ENCODE measurements around the gene TRAT1.

Gene TRAT1

GRCh38 chr3:108847187-108847586 is 24.6 kb downstream of the TRAT1 start:
- H3K9me3 ChIP-seq (ENCODE audit: control insufficient read depth in 5 of 5, low read length in 5 of 5), result peaks cover 0 to 2% (median 0%) of the 10 kb centered on the region in 5 donors
- no peak overlapping the region for H3K27ac ChIP-seq (ENCODE audit: low read depth, low read length)
- no peak overlapping the region for H3K9ac ChIP-seq (ENCODE audit: low read length in 5 of 5)
- no peaks in the 10 kb centered on the region for H3K4me1 ChIP-seq (ENCODE audit: control insufficient read depth in 5 of 5, insufficient read depth in 5 of 5, low read length in 5 of 5)
- H3K36me3 ChIP-seq (ENCODE audit: control insufficient read depth in 5 of 5, insufficient read depth in 5 of 5, low read length in 5 of 5), result no peaks in the 10 kb centered on the region
- H3K4me3 ChIP-seq (ENCODE audit: low read depth in 1 of 5, low read length in 5 of 5), result no peak overlapping the region
- H3K27me3 ChIP-seq (ENCODE audit: control insufficient read depth in 5 of 5, insufficient read depth in 4 of 5, low read length in 5 of 5), result no peaks in the 10 kb centered on the region

- Histone ChIP-seq H3K27ac (ENCODE audit: low read depth, low read length) (no peak overlapping the region), H3K27me3 (ENCODE audit: control insufficient read depth in 5 of 5, insufficient read depth in 4 of 5, low read length in 5 of 5) (no peaks in the 10 kb centered on the region), H3K36me3 (ENCODE audit: control insufficient read depth in 5 of 5, insufficient read depth in 5 of 5, low read length in 5 of 5) (no peaks in the 10 kb centered on the region), H3K9ac (ENCODE audit: low read length in 5 of 5) (no peak overlapping the region), H3K4me1 (ENCODE audit: control insufficient read depth in 5 of 5, insufficient read depth in 5 of 5, low read length in 5 of 5) (no peaks in the 10 kb centered on the region), H3K4me3 (ENCODE audit: low read depth in 1 of 5, low read length in 5 of 5) (no peak overlapping the region), H3K9me3 (ENCODE audit: control insufficient read depth in 5 of 5, low read length in 5 of 5) (peaks cover 0 to 2% (median 0%) of the 10 kb centered on the region in 5 donors)
Measured at GRCh38 chr3:108849075-108849474, 26.5 kb downstream of the TRAT1 start.

DNA sequence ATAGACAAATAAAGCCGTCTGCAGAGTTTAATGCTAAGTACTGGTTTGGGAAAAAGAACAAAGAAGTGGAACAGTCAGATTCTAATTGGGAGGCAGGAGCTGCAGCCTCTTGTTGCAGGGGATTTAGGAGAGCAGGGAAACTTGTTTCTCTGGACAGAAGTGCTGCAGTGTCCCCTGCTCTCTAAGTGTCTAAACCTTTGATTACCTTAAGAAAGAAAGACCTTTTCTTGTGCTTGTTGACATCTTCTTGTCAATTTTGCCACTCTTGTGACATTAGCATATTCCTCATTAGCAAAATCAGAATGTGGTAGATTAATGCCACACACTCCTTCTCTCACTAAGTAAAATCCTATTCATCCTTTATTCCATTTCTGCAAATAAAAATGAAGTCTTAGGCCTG is 38.8 kb downstream of the TRAT1 start:
- H3K4me3 ChIP-seq (ENCODE audit: low read depth in 1 of 5, low read length in 5 of 5), result no peak overlapping the region
- no peaks in the 10 kb centered on the region for H3K36me3 ChIP-seq (ENCODE audit: control insufficient read depth in 5 of 5, insufficient read depth in 5 of 5, low read length in 5 of 5)
- H3K27me3 ChIP-seq (ENCODE audit: control insufficient read depth in 5 of 5, insufficient read depth in 4 of 5, low read length in 5 of 5), result no peaks in the 10 kb centered on the region
- H3K9me3 ChIP-seq (ENCODE audit: control insufficient read depth in 5 of 5, low read length in 5 of 5), result peaks cover 0 to 4% (median 2%) of the 10 kb centered on the region in 5 donors
- no peak overlapping the region for H3K27ac ChIP-seq (ENCODE audit: low read depth, low read length)
- no peak overlapping the region for H3K9ac ChIP-seq (ENCODE audit: low read length in 5 of 5)
- no peaks in the 10 kb centered on the region for H3K4me1 ChIP-seq (ENCODE audit: control insufficient read depth in 5 of 5, insufficient read depth in 5 of 5, low read length in 5 of 5)

DNA sequence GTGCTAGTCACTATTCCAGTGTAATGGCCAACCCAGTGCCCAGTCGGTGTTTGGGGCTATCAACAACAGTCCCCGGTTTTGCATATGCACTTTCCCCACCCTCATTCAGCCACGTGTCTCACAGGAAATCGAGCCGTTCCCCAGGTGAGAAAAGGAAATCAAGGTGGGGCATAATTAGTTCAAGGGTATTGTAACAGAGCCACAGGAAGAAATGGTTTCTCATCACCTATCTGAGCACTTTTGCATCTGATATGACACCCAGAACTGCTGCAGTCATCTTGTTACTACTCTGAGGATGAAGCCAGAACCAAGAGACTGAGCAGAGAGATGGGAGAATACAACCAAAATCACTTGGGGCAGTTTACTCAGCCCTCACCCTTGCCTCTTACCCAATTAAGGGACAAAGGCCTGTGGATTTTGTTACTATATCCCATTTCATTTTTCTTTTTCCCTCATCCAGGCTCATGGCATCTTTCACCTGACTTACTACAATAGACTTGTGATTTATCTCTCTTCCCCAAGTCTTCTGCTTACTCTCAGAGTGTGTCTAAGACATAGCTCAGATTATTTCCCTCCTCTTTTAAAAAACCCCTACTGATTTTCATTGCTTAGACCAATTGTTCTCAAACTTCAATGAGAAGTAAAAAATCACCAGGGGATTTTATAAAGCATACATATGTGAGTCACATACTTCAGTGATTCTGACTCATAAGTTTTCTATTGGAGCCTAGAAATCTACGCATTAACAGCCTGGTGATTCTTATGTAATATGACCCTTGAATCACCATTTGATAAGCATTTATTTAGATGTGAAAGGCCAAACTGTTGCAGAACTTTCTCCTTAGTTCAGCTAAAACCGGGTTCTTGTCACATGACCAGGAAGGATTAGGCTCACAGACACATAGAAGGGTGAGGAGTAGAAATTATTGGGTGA is 40.5 kb downstream of the TRAT1 start:
- Histone ChIP-seq H3K4me1 (ENCODE audit: control insufficient read depth in 5 of 5, insufficient read depth in 5 of 5, low read length in 5 of 5) (no peaks in the 10 kb centered on the region), H3K27ac (ENCODE audit: low read depth, low read length) (no peak overlapping the region), H3K36me3 (ENCODE audit: control insufficient read depth in 5 of 5, insufficient read depth in 5 of 5, low read length in 5 of 5) (no peaks in the 10 kb centered on the region), H3K9me3 (ENCODE audit: control insufficient read depth in 5 of 5, low read length in 5 of 5) (peaks cover 0 to 4% (median 2%) of the 10 kb centered on the region in 5 donors), H3K9ac (ENCODE audit: low read length in 5 of 5) (no peak overlapping the region), H3K27me3 (ENCODE audit: control insufficient read depth in 5 of 5, insufficient read depth in 4 of 5, low read length in 5 of 5) (no peaks in the 10 kb centered on the region), H3K4me3 (ENCODE audit: low read depth in 1 of 5, low read length in 5 of 5) (no peak overlapping the region)

DNA sequence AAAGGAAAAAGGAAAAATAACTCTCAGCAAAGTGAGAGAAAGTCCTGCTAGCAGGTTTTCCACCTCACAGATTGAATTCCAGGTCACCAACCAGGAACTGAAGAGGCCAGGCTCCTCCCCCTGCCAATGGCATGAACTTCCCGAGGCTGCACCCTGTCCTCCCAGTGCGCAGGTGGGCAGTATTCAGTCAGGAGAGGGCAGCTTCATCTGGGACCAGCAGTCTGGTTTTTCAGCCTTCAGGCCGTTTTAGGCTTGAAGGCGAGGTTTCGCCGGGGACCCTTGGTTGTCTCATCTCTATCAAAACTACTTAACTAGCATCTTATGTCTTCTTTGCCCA is 41.2 kb downstream of the TRAT1 start:
- Histone ChIP-seq H3K9me3 (ENCODE audit: control insufficient read depth in 5 of 5, low read length in 5 of 5) (peaks cover 0 to 4% (median 2%) of the 10 kb centered on the region in 5 donors), H3K36me3 (ENCODE audit: control insufficient read depth in 5 of 5, insufficient read depth in 5 of 5, low read length in 5 of 5) (no peaks in the 10 kb centered on the region), H3K27ac (ENCODE audit: low read depth, low read length) (no peak overlapping the region), H3K4me3 (ENCODE audit: low read depth in 1 of 5, low read length in 5 of 5) (no peak overlapping the region), H3K4me1 (ENCODE audit: control insufficient read depth in 5 of 5, insufficient read depth in 5 of 5, low read length in 5 of 5) (no peaks in the 10 kb centered on the region), H3K27me3 (ENCODE audit: control insufficient read depth in 5 of 5, insufficient read depth in 4 of 5, low read length in 5 of 5) (no peaks in the 10 kb centered on the region), H3K9ac (ENCODE audit: low read length in 5 of 5) (no peak overlapping the region)

DNA sequence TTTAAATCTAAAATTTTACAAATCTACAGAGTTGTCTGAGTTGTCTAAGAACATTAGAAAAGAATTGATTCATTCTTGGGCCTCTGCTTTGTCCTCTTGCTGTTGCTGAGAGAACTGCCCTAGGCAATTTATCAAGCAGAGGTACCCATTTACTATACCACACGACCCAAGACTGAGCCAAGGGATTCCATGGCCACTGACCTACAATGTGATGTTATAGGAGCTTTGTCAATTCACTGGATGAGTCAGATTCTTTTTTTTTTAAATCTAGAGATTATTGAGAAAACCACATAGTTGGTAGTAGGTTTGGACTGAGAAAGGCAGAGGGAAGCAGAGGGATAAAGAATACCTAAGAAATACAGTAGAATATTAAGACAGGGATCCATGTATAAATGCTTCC is 55.3 kb downstream of the TRAT1 start:
- H3K36me3 ChIP-seq (ENCODE audit: control insufficient read depth in 5 of 5, insufficient read depth in 5 of 5, low read length in 5 of 5), result no peaks in the 10 kb centered on the region
- H3K4me3 ChIP-seq (ENCODE audit: low read depth in 1 of 5, low read length in 5 of 5), result no peak overlapping the region
- H3K9ac ChIP-seq (ENCODE audit: low read length in 5 of 5), result no peak overlapping the region
- H3K9me3 ChIP-seq (ENCODE audit: control insufficient read depth in 5 of 5, low read length in 5 of 5), result no peaks in the 10 kb centered on the region
- H3K27ac ChIP-seq (ENCODE audit: low read depth, low read length), result no peak overlapping the region
- H3K4me1 ChIP-seq (ENCODE audit: control insufficient read depth in 5 of 5, insufficient read depth in 5 of 5, low read length in 5 of 5), result no peaks in the 10 kb centered on the region
- H3K27me3 ChIP-seq (ENCODE audit: control insufficient read depth in 5 of 5, insufficient read depth in 4 of 5, low read length in 5 of 5), result peaks cover 0 to 3% (median 0%) of the 10 kb centered on the region in 5 donors

DNA sequence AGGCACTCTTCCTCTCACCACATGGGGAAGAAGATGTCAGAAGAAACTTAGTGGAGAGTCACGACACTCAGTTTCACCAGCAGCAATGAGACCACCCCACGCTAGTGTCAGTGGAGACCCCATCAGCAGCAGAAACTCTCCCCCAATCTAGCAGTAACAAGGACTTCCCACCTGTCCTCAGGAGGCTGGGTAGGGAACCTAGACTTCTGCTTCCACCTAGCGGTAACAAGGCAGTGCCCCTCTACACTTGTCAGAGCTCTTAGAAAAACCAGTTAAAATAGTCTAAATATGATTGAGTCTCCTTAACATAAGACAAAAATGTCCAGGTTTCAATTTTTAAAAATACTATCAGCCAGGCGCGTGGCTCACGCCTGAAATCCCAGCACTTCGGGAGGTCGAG is 57.3 kb downstream of the TRAT1 start:
- Histone ChIP-seq H3K9ac (ENCODE audit: low read length in 5 of 5) (no peak overlapping the region), H3K36me3 (ENCODE audit: control insufficient read depth in 5 of 5, insufficient read depth in 5 of 5, low read length in 5 of 5) (no peaks in the 10 kb centered on the region), H3K27me3 (ENCODE audit: control insufficient read depth in 5 of 5, insufficient read depth in 4 of 5, low read length in 5 of 5) (peaks cover 0 to 3% (median 0%) of the 10 kb centered on the region in 5 donors), H3K4me1 (ENCODE audit: control insufficient read depth in 5 of 5, insufficient read depth in 5 of 5, low read length in 5 of 5) (no peaks in the 10 kb centered on the region), H3K27ac (ENCODE audit: low read depth, low read length) (no peak overlapping the region), H3K9me3 (ENCODE audit: control insufficient read depth in 5 of 5, low read length in 5 of 5) (no peaks in the 10 kb centered on the region), H3K4me3 (ENCODE audit: low read depth in 1 of 5, low read length in 5 of 5) (no peak overlapping the region)

DNA sequence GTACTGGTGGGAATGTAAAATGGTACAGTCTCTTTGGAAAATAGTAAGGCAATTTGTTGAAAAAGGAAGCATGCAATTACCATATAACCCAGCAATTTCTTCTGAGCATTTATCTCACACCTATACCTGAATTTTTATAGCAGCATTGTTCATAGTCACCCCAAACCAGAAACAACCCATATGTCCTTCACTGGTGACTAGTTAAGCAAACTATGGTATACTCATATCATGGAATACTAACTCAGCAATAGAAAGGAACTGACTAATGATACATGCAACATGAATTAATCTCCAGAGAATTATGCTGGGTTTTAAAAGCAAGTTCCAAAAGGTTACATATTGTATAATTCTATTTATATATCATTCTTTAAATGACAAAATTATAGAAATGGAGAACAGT is 60.2 kb downstream of the TRAT1 start:
- Histone ChIP-seq H3K4me1 (ENCODE audit: control insufficient read depth in 5 of 5, insufficient read depth in 5 of 5, low read length in 5 of 5) (no peaks in the 10 kb centered on the region), H3K9me3 (ENCODE audit: control insufficient read depth in 5 of 5, low read length in 5 of 5) (no peaks in the 10 kb centered on the region), H3K4me3 (ENCODE audit: low read depth in 1 of 5, low read length in 5 of 5) (no peak overlapping the region), H3K9ac (ENCODE audit: low read length in 5 of 5) (no peak overlapping the region), H3K27ac (ENCODE audit: low read depth, low read length) (no peak overlapping the region), H3K36me3 (ENCODE audit: control insufficient read depth in 5 of 5, insufficient read depth in 5 of 5, low read length in 5 of 5) (no peaks in the 10 kb centered on the region), H3K27me3 (ENCODE audit: control insufficient read depth in 5 of 5, insufficient read depth in 4 of 5, low read length in 5 of 5) (peaks cover 0 to 3% (median 0%) of the 10 kb centered on the region in 5 donors)

DNA sequence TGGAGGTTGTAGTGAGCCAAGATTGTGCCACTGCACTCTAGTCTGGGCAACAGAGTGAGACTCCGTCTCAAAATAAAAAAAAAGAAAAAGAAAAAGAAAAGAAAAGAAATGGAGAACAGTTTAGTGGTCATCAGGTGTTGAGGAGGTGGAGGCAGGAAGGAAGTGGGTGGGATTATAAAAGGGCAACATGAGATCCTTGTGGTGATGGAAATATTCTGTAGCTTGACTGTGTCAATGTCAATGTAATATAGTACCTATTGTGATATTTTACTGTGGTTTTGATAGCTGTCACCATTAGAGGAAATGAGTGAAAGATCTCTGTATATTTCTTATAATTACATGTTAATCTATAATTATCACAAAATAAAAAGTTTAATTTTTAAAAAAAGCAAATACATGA is 60.8 kb downstream of the TRAT1 start:
- no peak overlapping the region for H3K4me3 ChIP-seq (ENCODE audit: low read depth in 1 of 5, low read length in 5 of 5)
- no peaks in the 10 kb centered on the region for H3K4me1 ChIP-seq (ENCODE audit: control insufficient read depth in 5 of 5, insufficient read depth in 5 of 5, low read length in 5 of 5)
- no peak overlapping the region for H3K27ac ChIP-seq (ENCODE audit: low read depth, low read length)
- H3K27me3 ChIP-seq (ENCODE audit: control insufficient read depth in 5 of 5, insufficient read depth in 4 of 5, low read length in 5 of 5), result peaks cover 0 to 3% (median 0%) of the 10 kb centered on the region in 5 donors
- H3K36me3 ChIP-seq (ENCODE audit: control insufficient read depth in 5 of 5, insufficient read depth in 5 of 5, low read length in 5 of 5), result no peaks in the 10 kb centered on the region
- no peak overlapping the region for H3K9ac ChIP-seq (ENCODE audit: low read length in 5 of 5)
- H3K9me3 ChIP-seq (ENCODE audit: control insufficient read depth in 5 of 5, low read length in 5 of 5), result no peaks in the 10 kb centered on the region

DNA sequence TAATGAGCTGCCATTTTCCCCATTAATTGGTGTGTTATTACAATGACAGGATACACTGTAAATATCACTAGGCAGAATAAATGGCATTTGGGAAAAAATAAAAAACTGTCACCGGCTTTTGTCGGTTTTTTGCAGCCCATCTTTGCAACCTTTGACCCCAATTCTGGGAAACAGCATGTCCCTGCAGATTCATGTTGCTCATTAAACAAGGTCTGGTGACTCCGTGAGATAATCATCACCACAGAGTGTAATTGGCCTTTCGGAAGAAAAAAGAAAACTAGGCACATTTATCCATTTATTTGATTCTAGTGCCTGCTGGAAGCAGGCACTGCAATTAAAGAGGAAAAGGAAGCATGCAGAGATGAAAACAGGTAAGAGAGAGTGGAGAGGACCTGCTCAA is 64.5 kb downstream of the TRAT1 start:
- Histone ChIP-seq H3K4me3 (ENCODE audit: low read depth in 1 of 5, low read length in 5 of 5) (no peak overlapping the region), H3K9me3 (ENCODE audit: control insufficient read depth in 5 of 5, low read length in 5 of 5) (no peaks in the 10 kb centered on the region), H3K27ac (ENCODE audit: low read depth, low read length) (no peak overlapping the region), H3K36me3 (ENCODE audit: control insufficient read depth in 5 of 5, insufficient read depth in 5 of 5, low read length in 5 of 5) (no peaks in the 10 kb centered on the region), H3K27me3 (ENCODE audit: control insufficient read depth in 5 of 5, insufficient read depth in 4 of 5, low read length in 5 of 5) (no peaks in the 10 kb centered on the region), H3K4me1 (ENCODE audit: control insufficient read depth in 5 of 5, insufficient read depth in 5 of 5, low read length in 5 of 5) (no peaks in the 10 kb centered on the region), H3K9ac (ENCODE audit: low read length in 5 of 5) (no peak overlapping the region)

Data from subcutaneous abdominal adipose tissue (tissue), 5 donors.